GM23338 (cell line): ENCODE results near the gene C2orf92. TPM values are rescaled to one million over a fixed set of nuclear protein-coding genes. Genes with fewer than 3 reads are reported as not detected.

Experiments used
- ATAC-seq: fragments of 200-7000 bp; cut with Tn5 transposase; 3 replicates; pipeline ENCODE4 v1.9.1; 2020
- DNase-seq: peaks from one replicate; pipeline ENCODE4 v3.0.0-alpha.2; 2015; ENCODE audit warnings: low spot score
- H2AFZ ChIP-seq: fragments of 200-600 bp; sonication (generic); 2 replicates; pipeline ENCODE4 v1.8.0; 2016; ENCODE audit warnings: antibody characterized with exemption, mild to moderate bottlenecking, moderate library complexity
- H3F3A ChIP-seq: fragments of 200-600 bp; sonication (generic); replicated peaks from 2 replicates; pipeline ENCODE4 v1.8.0; 2017; ENCODE audit warnings: antibody characterized with exemption, mixed run types, low read depth
- H3K27ac ChIP-seq: fragments of 200-600 bp; sonication (generic); 2 replicates; pipeline ENCODE4 v1.6.1; 2016; ENCODE audit warnings: low read depth
- H3K27me3 ChIP-seq: fragments of 200-600 bp; sonication (generic); 2 replicates; pipeline ENCODE4 v1.8.0; 2016; ENCODE audit warnings: mild to moderate bottlenecking, mixed run types, moderate library complexity; ENCODE audit not compliant: insufficient read depth
- H3K36me3 ChIP-seq: fragments of 200-600 bp; sonication (generic); 2 replicates; pipeline ENCODE4 v1.8.0; 2016; ENCODE audit warnings: mild to moderate bottlenecking; ENCODE audit not compliant: insufficient read depth
- H3K4me1 ChIP-seq: fragments of 200-600 bp; sonication (generic); 2 replicates; pipeline ENCODE4 v1.8.0; 2016; ENCODE audit warnings: mild to moderate bottlenecking, moderate library complexity; ENCODE audit not compliant: insufficient read depth
- H3K4me2 ChIP-seq: fragments of 200-600 bp; sonication (generic); 2 replicates; pipeline ENCODE4 v1.7.1; 2017; ENCODE audit warnings: mixed run types
- H3K4me3 ChIP-seq: fragments of 200-600 bp; sonication (generic); 2 replicates; pipeline ENCODE4 v1.6.1; 2016; ENCODE audit warnings: mixed run types
- H3K79me2 ChIP-seq: fragments of 200-600 bp; sonication (generic); replicated peaks from 2 replicates; pipeline ENCODE4 v1.8.0; 2017; ENCODE audit warnings: mild to moderate bottlenecking; ENCODE audit not compliant: insufficient read depth
- H3K9me2 ChIP-seq: fragments of 200-600 bp; sonication (generic); 2 replicates; pipeline ENCODE4 v1.8.0; 2017; ENCODE audit not compliant: insufficient read depth
- H4K20me1 ChIP-seq: fragments of 200-600 bp; sonication (generic); replicated peaks from 2 replicates; pipeline ENCODE4 v1.8.0; 2017; ENCODE audit warnings: mild to moderate bottlenecking; ENCODE audit not compliant: insufficient read depth
- H3K27ac Mint-ChIP-seq: 2 replicates; pipeline ENCODE4 v1.8.0; 2020; ENCODE audit warnings: inconsistent platforms, mild to moderate bottlenecking, moderate library complexity, mixed read lengths
- H3K27me3 Mint-ChIP-seq: 3 replicates; pipeline ENCODE4 v1.8.0; 2022; ENCODE audit warnings: low read depth, mild to moderate bottlenecking, moderate library complexity, mixed read lengths, inconsistent platforms; ENCODE audit not compliant: insufficient read depth, poor library complexity
- H3K36me3 Mint-ChIP-seq: 3 replicates; pipeline ENCODE4 v1.8.0; 2021; ENCODE audit warnings: low read depth, mild to moderate bottlenecking, inconsistent platforms, moderate library complexity, mixed read lengths
- H3K4me1 Mint-ChIP-seq: 3 replicates; pipeline ENCODE4 v1.8.0; 2020; ENCODE audit warnings: mild to moderate bottlenecking, inconsistent platforms, mixed read lengths
- H3K4me3 Mint-ChIP-seq: 3 replicates; pipeline ENCODE4 v1.8.0; 2021; ENCODE audit warnings: moderate library complexity, mild to moderate bottlenecking, inconsistent platforms, mixed read lengths
- H3K9me3 Mint-ChIP-seq: 3 replicates; pipeline ENCODE4 v1.8.0; 2020; ENCODE audit warnings: moderate library complexity, mild to moderate bottlenecking, inconsistent platforms, mixed read lengths
- polyA plus RNA-seq: library from polyadenylated mRNA; unstranded; fragments of >200 nt; fragmentation: Nextera tagmentation; extraction: Ambion mirVana; gene quantifications from 2 replicates; pipeline ENCODE4 v1.2.1, GENCODE V29; 2016
- total RNA-seq: library from RNA; depleted of rRNA; stranded (reverse); fragments of >200 nt; shearing (Covaris generic); gene quantifications from 2 replicates; pipeline ENCODE4 v1.2.3, GENCODE V29; 2014
- TF ChIP-seq, protein P1 (sequence below): IDR thresholded peaks from one replicate; pipeline ENCODE4 v1.6.1; 2018; ENCODE audit warnings: antibody characterized with exemption; ENCODE audit not compliant: unreplicated experiment
- TF ChIP-seq, protein P2 (sequence below), 2 experiments: fragments of 200-600 bp in 1 of 2; sonication (generic) in 1 of 2; conservative IDR thresholded peaks; 2 replicates each; pipeline versions ENCODE4 v1.5.1 to v1.6.1; 2016 to 2017; ENCODE audit warnings: antibody characterized with exemption in 2 of 2, low read depth in 2 of 2, mild to moderate bottlenecking in 2 of 2, moderate library complexity in 1 of 2

C2orf92 gene
- total and polyA plus RNA-seq, 2 experiments from 2014 or later: 1.7 to 2.6 TPM

DNA sequence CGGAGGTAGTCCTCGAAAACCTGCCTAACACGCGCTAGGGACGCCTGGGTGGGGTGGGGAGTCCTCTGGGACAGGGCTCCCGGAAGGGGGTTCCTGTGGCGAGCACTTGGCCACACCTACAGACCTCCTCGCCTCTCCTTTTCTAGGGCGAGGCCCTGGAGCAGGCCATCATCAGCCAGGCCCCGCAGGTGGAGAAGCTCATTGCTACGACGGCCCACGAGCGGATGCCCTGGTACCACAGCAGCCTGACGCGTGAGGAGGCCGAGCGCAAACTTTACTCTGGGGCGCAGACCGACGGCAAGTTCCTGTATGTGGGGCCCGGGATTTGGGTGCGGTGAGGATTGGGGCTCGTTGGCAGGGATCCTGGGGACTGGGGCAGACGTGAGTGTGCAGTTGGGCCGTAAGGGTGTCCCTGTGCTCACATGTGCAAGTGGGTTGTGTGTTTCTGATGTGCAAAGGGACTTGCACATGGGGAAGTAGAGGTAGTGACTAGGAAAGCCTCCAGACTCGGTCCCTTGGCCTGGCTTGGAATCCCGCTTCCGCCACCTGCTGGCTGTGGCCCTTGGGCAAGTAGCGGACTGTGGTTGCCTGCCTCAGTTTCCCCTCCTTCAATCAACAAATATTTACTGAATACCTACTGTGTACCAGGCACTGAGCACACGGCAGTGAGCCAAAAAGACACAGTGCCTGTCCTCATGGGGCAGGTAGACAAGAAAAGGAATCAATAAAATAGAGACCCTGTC lies 55.6 kb downstream of the C2orf92 start:
- Histone ChIP-seq H3K4me1 (peaks cover 12% of the 10 kb centered on the region), H3K27ac (no peak overlapping the region), H4K20me1 (no peaks in the 10 kb centered on the region), H3K79me2 (no peaks in the 10 kb centered on the region), H3K27me3 (no peaks in the 10 kb centered on the region), H2AFZ (peak overlapping the region; percentile 38; the same call in 1 of the 2 replicates), H3K9me2 (no peaks in the 10 kb centered on the region), H3K4me2 (no peak overlapping the region), H3F3A (no peaks in the 10 kb centered on the region), H3K36me3 (no peaks in the 10 kb centered on the region), H3K4me3 (no peak overlapping the region)
- peaks cover 9% of the 10 kb centered on the region for H3K4me1 Mint-ChIP-seq
- DNase-seq (no peak), ATAC-seq (peak; percentile 25; the same call in 1 of the 3 replicates)
- H3K27me3 Mint-ChIP-seq: peaks cover 4% of the 10 kb centered on the region
- H3K4me3 Mint-ChIP-seq: no peak overlapping the region; the same call in 2 of the 3 replicates
- H3K36me3 Mint-ChIP-seq: no peaks in the 10 kb centered on the region; the same call in 2 of the 3 replicates
- no peaks in the 10 kb centered on the region for H3K9me3 Mint-ChIP-seq
- no peak overlapping the region; the same call in 1 of the 2 replicates for H3K27ac Mint-ChIP-seq
- TF ChIP-seq, protein P1, sequence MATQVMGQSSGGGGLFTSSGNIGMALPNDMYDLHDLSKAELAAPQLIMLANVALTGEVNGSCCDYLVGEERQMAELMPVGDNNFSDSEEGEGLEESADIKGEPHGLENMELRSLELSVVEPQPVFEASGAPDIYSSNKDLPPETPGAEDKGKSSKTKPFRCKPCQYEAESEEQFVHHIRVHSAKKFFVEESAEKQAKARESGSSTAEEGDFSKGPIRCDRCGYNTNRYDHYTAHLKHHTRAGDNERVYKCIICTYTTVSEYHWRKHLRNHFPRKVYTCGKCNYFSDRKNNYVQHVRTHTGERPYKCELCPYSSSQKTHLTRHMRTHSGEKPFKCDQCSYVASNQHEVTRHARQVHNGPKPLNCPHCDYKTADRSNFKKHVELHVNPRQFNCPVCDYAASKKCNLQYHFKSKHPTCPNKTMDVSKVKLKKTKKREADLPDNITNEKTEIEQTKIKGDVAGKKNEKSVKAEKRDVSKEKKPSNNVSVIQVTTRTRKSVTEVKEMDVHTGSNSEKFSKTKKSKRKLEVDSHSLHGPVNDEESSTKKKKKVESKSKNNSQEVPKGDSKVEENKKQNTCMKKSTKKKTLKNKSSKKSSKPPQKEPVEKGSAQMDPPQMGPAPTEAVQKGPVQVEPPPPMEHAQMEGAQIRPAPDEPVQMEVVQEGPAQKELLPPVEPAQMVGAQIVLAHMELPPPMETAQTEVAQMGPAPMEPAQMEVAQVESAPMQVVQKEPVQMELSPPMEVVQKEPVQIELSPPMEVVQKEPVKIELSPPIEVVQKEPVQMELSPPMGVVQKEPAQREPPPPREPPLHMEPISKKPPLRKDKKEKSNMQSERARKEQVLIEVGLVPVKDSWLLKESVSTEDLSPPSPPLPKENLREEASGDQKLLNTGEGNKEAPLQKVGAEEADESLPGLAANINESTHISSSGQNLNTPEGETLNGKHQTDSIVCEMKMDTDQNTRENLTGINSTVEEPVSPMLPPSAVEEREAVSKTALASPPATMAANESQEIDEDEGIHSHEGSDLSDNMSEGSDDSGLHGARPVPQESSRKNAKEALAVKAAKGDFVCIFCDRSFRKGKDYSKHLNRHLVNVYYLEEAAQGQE: no peak
- TF ChIP-seq, protein P2, sequence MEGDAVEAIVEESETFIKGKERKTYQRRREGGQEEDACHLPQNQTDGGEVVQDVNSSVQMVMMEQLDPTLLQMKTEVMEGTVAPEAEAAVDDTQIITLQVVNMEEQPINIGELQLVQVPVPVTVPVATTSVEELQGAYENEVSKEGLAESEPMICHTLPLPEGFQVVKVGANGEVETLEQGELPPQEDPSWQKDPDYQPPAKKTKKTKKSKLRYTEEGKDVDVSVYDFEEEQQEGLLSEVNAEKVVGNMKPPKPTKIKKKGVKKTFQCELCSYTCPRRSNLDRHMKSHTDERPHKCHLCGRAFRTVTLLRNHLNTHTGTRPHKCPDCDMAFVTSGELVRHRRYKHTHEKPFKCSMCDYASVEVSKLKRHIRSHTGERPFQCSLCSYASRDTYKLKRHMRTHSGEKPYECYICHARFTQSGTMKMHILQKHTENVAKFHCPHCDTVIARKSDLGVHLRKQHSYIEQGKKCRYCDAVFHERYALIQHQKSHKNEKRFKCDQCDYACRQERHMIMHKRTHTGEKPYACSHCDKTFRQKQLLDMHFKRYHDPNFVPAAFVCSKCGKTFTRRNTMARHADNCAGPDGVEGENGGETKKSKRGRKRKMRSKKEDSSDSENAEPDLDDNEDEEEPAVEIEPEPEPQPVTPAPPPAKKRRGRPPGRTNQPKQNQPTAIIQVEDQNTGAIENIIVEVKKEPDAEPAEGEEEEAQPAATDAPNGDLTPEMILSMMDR (conservative IDR thresholded peaks at IDR 0.05; ENCODE audit: low read depth in 2 of 2): peak in 1 of 2 experiments; percentile 56; a peak in 3 of 4 replicates

- Histone ChIP-seq H3K4me1 (no peaks in the 10 kb centered on the region), H4K20me1 (no peaks in the 10 kb centered on the region), H3K27ac (no peak overlapping the region), H3K36me3 (no peaks in the 10 kb centered on the region), H3K27me3 (no peaks in the 10 kb centered on the region), H3K4me3 (no peak overlapping the region), H3K79me2 (no peaks in the 10 kb centered on the region), H2AFZ (no peak overlapping the region), H3K9me2 (no peaks in the 10 kb centered on the region), H3F3A (no peaks in the 10 kb centered on the region), H3K4me2 (no peak overlapping the region)
- TF ChIP-seq, protein P2 (conservative IDR thresholded peaks at IDR 0.05; ENCODE audit: low read depth in 2 of 2): no peak
- DNase-seq: no peak
- H3K9me3 Mint-ChIP-seq: peaks cover 5% of the 10 kb centered on the region; the same call in 1 of the 3 replicates
- no peaks in the 10 kb centered on the region; the same call in 2 of the 3 replicates for H3K4me1 Mint-ChIP-seq
- H3K27me3 Mint-ChIP-seq: peaks cover 6% of the 10 kb centered on the region
- no peak for ATAC-seq
- no peak overlapping the region for H3K27ac Mint-ChIP-seq
- H3K4me3 Mint-ChIP-seq: no peak overlapping the region
- no peaks in the 10 kb centered on the region; the same call in 2 of the 3 replicates for H3K36me3 Mint-ChIP-seq
Measured at GRCh38 chr2:97726261-97727064, 57.0 kb downstream of the C2orf92 start.
